GM18507 (cell line): ENCODE data around the gene MPV17L.
A peak's percentile ranks its signal among the peaks of the same experiment; 100 is the strongest.
"Not testable (repeated sequence)": the region's sequence is repeated elsewhere in the genome, so short reads cannot be mapped to it uniquely, and the experiment has no call there.

Experiments used
- DNase-seq: peaks from one replicate; pipeline ENCODE4 v3.0.0; 2011; ENCODE audit warnings: low read depth; ENCODE audit not compliant: insufficient read length; ENCODE audit errors: extremely low spot score
- FAIRE-seq: peaks from 2 replicates; lab custom pipeline; 2011; peaks lifted over from hg19 to GRCh38; lab: Jason Lieb, UNC

Gene MPV17L

DNA sequence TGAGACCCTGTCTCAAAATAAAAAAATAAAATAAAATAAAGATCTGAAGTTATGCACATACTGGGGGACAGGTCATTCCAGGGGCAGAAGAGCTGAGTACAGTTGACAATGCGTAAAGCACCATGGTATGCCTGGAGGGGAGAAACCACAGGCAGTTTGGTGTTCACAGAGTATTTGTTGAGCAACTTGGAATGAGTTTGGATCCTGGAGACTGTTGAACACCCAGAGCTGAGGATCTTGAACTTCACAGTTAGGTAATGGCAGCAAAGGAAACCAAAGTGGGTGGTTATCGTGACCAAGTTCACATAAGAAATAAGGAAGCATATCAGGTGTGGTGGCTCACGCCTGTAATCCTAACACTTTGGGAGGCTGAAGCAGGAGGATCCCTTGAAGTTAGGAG, 8.5 kb downstream of the MPV17L start:
- DNase-seq, FAIRE-seq: not testable (repeated sequence)

DNA sequence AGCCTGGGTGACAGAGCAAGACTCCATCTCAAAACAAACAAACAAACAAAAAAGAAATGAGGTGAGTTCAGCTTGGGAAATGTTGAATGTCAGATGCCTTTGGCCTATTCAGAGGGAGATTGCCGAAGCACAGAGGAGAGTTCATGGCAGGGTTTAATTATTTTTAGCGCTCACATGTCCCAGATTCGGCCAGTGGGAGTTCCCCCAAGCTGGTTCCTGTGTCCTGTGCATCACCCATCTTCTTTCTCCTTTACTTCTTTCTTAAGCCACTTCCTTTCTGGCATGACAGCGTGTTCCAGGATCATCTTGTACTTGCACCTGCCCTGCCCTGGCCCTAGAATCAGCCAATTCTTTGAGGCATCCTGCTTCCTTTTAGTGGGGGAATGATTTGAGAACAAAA, 9.2 kb downstream of the MPV17L start:
- no peak for FAIRE-seq
- no peak for DNase-seq

DNA sequence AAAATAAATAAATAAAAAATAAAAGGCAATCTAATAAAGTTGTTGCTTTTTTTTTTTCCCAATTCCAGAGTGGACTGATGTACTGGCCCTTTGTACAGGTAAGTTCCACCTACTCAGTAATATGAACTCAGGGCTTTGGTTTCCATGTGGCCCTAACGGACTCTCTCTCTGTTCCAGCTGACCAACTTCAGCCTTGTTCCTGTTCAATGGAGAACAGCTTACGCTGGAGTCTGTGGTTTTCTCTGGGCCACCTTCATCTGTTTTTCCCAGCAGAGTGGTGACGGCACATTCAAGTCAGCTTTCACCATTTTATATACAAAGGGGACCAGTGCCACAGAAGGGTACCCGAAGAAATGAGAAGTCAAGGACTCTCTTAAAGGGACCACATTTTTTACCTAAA, 12.2 kb downstream of the MPV17L start:
- FAIRE-seq, DNase-seq: not testable (repeated sequence)

DNA sequence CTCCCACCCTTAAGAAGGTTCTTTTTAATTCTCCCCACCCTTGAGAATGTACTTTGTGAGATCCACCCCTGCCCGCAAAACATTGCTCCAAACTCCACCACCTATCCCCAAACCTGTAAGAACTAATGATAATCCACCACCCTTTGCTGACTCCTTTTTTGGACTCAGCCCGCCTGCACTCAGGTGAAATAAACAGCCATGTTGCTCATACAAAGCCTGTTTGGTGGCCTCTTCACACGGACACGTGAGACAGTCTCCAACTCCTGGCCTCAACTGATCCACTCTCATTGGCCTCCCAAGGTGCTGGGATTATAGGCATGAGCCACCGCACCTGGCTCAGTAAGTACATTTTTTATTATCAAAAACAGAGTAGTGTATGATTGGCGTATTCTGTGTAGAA, 13.9 kb downstream of the MPV17L start:
- FAIRE-seq = not testable (repeated sequence)

DNA sequence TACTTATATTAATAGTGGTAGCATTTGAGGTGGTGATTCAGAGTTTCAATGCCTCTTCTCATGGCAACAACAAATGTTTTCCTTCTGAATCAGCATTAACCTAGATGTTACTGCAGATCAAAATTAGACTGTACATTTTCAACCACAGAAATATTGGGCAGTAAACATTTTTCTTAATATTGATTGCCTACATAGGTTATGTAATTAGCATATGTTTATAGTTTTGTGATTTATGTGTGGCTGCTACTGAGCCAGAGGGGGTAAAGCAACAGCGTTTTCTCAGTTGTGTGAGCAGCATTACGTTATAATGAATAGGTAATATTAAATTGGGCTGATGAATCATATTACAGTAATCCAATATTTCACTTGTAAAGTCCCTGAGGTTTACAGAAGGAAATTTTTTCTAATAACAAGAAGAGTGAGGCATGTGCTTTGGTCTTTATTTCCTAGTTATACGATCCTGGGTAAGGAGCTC, 20.0 kb downstream of the MPV17L start:
- no peak for FAIRE-seq

More for the DNA sequence above, 13.9 kb downstream of the MPV17L start:
- not testable (repeated sequence) for DNase-seq

DNA sequence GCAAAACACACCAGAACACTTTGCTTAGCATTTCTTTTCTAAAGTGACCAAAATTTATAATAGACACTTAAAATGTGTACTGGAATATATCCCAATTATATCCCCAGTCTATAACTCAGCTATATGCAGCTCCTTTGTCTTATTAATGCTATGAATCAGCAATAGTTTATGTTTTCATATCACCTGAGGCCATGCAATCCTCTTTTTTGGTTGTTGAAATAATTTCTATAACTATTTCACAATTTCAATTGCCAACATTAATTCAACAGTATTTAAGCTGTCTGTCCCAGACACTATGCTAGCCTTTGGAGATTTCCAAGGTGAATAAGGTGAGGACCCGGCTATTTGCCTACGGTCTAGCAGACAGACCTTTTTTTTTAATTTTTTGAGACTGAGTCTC, 21.6 kb downstream of the MPV17L start:
- DNase-seq (no peak), FAIRE-seq (no peak)

More for the DNA sequence above, 20.0 kb downstream of the MPV17L start:
- no peak for DNase-seq

DNA sequence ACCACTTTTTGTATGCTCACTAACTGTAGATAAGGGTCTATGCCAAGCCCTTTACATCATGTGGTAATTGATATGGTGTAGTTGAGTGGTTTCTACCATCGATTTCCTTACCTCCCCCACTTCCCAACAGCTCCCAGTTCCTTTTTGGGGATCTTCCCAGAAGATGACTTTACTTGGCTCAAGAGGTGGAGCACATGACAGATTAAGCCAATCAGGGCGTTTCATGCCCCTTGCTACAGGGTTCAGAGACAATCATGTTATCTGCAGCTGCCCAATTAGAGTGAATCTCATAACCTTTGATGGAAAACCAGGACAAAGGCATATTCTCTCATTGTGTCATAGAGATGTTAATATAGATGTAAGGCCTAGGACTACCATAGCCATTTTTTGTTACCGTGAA, 22.7 kb downstream of the MPV17L start:
- DNase-seq (no peak), FAIRE-seq (no peak)

DNA sequence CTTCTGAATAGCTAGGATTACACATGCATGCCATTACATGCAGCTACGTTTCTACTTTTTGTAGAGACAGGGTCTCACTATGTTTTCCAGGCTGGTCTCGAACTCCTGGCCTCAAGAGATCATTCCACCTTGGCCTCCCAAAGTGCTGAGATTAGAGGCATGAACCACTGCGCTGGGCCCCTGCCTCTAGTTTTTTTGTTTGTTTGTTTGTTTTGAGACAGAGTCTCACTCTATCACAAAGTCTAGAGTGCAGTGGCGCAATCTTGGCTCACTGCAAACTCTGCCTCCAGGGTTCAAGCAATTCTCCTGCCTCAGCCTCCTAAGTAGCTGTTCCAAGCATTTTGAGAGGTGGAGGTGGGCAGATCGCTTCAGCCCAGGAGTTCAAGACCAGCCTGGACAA, 26.1 kb downstream of the MPV17L start:
- not testable (repeated sequence) for FAIRE-seq, DNase-seq

DNA sequence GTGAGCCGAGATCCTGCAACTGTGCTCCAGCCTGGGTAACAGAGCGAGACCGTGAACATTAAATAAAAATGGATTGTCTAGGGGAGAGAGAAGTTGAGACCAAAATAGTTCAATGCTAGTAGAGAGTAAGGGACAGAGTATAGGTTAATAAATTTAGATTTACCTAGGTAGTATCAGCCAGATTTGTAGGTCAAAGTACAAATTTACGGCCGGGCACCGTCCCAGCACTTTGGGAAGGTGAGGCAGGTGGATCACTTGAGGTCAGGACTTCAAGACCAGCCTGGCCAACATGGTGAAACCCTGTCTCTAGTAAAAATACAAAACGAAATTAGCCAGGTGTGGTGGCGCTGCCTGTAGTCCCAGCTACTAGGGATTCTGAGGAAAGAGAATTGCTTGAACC, 26.7 kb downstream of the MPV17L start:
- FAIRE-seq = no peak

DNA sequence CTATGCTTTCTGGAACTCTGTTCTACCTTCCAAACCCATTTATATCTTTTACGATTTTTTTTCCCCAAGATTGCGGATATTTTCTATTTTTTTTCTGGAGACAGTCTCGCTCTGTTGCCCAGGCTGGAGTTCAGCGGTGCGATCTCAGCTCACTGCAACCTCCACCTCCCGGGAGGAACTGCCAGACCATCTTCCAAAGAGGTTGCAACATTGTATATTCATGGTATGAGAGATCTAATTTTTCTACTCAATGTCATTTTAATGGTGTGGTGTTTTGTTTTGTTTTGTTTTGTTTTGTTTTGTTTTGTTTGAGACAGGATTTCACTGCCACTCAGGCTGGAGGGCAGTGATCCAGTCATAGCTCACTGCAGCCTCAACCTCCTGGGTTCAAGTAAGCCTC, 30.3 kb downstream of the MPV17L start:
- DNase-seq (no peak), FAIRE-seq (no peak)

More for the DNA sequence above, 26.7 kb downstream of the MPV17L start:
- no peak for DNase-seq

DNA sequence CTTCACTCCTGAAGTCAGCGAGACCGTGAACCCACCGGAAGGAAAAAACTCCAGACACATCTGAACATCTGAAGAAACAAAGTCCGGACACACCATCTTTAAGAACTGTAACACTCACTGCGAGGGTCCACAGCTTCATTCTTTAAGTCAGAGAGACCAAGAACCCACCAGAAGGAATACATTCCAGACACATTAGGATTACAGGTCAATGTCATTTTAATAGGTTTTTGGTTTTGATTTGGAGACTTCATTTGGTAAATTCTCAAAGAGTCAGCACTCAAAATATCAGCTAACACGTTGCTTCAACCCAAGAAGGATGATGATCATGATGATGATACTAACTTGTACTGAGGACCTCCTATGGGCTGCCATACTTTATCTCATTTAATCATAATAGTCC, 31.2 kb downstream of the MPV17L start:
- FAIRE-seq (no peak), DNase-seq (no peak)

DNA sequence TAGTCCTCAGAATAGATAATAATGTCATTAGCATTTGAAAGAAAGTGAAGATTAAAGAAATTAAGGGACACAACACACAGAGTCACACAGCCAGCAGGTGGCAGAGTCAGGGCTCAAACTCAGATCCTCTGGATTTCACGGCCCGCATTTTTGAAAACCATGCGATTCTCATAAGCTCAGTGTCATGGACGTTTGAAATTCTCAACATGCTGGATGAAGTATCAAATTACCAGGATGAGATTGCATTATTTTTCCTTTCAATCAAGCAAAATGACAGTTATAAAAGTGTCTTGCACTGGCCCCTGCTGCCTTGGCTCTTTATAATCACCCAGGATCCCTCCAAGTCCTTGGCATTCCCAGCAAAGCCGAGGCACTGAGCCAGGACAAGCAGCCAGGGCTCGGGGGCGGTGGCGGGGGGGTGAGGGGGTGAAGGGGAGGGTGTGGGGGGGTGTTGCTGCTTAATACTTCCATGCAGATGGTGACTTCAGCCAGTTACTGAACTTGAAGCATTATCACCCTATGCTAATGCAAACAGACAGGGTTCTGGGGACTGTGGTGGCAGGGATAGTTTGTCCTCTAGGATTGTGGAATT, 32.2 kb downstream of the MPV17L start:
- peak; percentile 51 for FAIRE-seq

DNA sequence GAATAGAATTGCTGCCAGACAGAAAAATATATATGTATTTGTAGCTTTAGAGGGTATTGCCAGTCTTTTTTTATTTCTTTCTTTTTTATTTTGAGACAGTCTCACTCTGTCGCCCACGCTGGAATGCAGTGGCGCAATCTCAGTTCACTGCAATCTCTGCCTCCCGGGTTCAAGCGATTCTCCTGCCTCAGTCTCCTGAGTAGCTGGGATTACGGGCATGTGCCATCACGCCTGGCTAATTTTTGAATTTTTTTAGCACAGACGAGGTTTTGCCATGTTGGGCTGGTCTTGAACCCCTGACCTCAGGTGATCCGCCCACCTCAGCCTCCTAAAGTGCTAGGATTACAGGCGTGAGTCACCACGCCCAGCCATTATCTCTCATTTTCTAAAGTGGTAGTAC, 35.3 kb downstream of the MPV17L start:
- FAIRE-seq = not testable (repeated sequence)

More for the DNA sequence above, 32.2 kb downstream of the MPV17L start:
- DNase-seq = no peak

DNA sequence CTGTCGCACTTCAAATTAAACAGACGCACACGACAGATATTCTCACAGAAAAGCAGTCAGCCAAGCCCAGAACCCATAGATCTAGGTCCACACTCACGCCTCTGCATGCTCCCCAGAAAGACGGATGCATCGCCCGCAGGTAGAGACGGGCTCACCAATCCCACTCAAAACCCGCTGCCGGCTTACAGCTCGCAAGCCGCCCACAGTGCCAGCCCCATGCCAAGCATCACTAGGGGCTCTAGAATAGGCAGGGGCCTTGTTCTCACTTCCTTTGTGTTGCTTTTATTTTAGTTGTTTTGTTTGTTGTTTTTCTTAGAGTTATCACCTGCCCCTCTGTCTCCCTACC, 38.5 kb downstream of the MPV17L start:
- FAIRE-seq (no peak), DNase-seq (no peak)

More for the DNA sequence above, 35.3 kb downstream of the MPV17L start:
- DNase-seq = not testable (repeated sequence)

DNA sequence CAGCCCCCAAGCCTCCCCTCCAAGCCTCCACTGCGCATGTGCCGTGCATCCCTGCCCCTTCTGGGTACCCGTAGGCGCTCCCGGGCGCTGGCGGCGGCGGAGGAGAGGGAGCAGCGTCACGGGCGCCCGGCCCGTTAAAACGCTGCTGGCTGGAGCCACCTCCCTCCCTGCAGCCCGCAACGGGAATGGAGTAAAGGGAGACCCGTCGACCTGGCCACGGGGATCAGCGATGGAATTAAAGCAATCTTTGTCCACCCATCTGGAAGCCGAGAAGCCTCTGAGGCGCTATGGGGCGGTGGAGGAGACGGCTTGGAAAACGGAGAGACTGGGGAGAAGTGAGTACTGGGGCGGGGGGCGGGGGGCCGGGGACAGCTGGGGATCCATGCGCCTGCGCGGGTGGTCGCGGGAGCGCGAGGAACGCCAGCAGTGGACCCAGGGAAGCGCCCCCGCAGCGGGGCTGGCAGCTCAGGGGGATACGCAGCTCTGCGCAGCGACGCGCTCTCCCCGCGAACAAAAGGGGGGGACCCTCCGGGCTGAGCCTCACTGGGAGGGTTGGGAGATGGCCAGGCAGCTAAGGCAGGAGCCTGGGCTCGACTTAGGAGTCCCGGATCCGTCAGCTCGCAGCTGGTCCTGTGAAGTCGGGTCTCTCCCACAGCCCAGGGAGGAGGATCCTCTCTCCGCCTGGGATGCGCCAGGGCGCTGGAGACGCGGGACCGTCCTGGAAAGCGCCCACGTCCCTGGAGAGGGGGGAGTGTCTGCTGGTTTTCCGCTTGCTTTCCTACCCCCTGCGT, 39.1 kb downstream of the MPV17L start, which contains the start of gene BMERB1:
Gene BMERB1 (plus strand): TSS at position 164 of the 791 bp plus-strand sequence. CDS start 66 bp downstream, at position 230.
- no peak for FAIRE-seq
- DNase-seq = no peak

DNA sequence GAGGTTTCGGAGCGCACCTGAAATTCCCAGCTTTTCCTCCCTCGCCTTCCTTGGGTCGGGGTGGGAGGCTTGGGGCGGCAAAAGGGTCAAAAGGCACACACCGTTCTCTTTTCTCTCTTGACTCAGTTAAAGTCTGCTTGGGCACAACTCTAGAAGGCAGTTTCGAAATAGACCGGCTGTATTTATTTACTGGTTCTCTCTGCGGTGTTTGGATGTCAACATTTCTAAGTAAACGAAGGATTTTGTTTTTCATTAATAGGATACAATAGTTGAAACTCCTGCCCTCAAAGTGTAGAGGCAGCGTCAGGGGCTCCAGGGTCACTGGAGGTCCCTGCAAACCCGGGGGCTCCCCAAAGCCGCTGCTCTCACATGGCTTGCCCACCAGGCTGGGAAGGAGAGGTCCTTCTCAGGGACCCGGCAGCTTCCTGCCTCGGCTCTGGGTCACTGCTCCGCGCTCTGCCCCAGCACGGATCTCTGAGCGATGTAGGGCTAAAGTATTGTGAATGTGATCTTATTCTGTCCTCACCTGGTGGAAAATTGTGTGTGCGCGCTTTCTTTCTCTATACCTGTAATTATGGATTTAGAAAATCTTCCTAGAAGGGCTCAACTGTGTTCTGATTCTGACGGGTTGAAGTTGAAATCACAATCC, 39.8 kb downstream of the MPV17L start:
- no peak for DNase-seq

DNA sequence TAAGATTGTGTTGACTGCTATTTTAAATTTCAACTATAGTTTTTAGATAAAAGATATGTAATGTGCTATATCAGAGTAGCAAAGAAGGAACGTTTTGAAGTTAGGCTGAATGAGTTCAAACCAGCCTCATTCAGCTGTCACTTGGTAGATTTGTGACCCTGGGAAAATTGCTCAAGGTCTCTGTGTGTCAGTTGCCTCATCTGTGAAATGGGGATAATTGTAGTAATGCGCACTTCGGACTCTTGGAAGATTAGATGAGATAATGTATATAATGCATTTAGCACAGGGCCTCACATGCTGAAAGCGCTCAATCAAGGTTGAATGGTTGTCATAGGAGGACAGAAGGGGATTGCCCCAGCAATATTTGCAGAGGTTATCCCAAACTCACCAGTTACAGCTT, 43.5 kb downstream of the MPV17L start:
- FAIRE-seq (no peak), DNase-seq (no peak)

More for the DNA sequence above, 39.8 kb downstream of the MPV17L start:
- FAIRE-seq = no peak

DNA sequence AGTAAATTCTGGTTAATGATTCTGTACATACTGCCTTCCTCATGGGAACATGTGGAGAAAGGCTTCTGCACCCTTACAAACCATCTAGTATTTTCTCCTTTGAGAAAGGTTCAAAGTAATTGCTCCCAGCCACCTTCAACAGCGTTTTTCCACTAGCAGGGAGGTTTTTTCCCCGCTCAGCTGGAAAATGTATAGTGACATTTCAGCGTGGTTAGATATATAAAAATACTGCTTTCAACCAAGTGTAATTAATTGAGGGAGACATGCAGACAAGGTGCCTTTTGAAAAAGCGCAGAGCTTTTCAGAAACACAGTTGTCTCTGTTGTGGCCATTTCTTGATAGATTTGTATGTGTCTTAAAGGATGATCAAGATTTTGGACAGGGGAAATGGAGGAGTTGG, 44.0 kb downstream of the MPV17L start:
- FAIRE-seq = no peak

DNA sequence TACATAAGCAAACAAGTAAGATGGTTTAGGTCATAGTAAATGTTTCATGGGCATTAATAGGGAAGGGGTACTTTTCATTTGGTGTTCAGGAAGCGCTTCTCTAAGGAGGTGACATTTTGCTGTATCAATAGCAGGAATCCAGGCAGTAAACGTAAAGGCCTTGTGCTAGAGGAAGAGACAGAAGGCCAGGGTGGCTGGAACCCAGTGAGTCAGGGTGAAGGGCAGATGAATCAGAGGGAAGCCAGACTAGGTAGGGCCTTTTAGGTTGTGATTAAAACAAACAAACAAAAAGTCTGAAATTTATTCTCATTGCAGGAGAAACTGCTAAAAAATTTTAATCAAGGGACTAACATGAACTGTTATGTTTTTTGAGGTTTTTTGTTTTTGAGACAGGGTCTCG, 45.3 kb downstream of the MPV17L start:
- DNase-seq (no peak), FAIRE-seq (no peak)

More for the DNA sequence above, 44.0 kb downstream of the MPV17L start:
- no peak for DNase-seq

DNA sequence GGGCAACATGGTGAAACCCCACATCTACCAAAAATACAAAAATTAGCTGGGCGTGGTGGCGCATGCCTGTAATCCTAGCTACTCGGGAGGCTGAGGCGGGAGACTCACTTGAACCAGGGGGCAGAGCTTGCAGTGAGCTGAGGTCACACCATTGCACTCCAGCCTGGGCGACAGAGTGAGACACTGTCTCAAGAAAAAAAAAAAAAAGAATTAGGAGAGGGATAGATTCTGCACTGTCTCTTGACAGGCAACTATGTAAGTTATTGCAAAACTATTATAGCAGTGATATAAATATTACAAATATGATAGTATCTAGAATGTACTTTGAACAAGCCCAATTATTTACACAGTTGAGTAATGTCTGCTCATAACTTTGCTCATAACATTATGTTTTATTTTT, 46.6 kb downstream of the MPV17L start:
- DNase-seq, FAIRE-seq: not testable (repeated sequence)
